ENCODE results near the gene FGF12. TPM values are rescaled to one million over a fixed set of nuclear protein-coding genes. Genes with fewer than 3 reads are reported as not detected.

The FGF12 gene
- polyA plus RNA-seq, 3 donors = not detected

DNA sequence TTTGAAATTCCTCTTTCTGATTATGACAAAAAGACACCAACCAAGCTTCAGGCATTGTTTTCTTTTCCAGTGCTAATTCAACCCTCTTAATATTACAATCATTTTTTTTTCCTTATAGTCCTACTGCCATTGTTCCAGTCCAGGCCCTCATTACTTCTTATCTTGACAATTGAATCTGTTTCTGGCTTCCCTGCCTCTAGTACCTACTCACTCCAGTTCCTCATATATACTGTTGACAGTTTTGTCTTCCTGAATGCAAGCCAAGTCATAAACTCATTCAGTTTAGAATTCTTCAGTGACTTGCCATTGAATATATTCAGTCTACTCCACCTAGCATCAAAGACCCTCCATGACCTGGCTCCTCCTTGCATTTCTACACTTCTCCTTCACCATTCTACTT, 507.4 kb downstream of the FGF12 start:
- TF ChIP-seq, protein P1, sequence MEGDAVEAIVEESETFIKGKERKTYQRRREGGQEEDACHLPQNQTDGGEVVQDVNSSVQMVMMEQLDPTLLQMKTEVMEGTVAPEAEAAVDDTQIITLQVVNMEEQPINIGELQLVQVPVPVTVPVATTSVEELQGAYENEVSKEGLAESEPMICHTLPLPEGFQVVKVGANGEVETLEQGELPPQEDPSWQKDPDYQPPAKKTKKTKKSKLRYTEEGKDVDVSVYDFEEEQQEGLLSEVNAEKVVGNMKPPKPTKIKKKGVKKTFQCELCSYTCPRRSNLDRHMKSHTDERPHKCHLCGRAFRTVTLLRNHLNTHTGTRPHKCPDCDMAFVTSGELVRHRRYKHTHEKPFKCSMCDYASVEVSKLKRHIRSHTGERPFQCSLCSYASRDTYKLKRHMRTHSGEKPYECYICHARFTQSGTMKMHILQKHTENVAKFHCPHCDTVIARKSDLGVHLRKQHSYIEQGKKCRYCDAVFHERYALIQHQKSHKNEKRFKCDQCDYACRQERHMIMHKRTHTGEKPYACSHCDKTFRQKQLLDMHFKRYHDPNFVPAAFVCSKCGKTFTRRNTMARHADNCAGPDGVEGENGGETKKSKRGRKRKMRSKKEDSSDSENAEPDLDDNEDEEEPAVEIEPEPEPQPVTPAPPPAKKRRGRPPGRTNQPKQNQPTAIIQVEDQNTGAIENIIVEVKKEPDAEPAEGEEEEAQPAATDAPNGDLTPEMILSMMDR (IDR thresholded peaks at IDR 0.05) = no peak
- Histone ChIP-seq H3K4me1 (ENCODE audit: control insufficient read depth in 1 of 2, insufficient read depth in 2 of 2, low read length in 2 of 2) (no peaks in the 10 kb centered on the region), H3K79me2 (ENCODE audit: insufficient read depth, low read length) (no peaks in the 10 kb centered on the region), H3K4me3 (replicated peaks in 1 of 3; ENCODE audit: low read depth in 2 of 3, low read length in 3 of 3) (no peak overlapping the region), H3K27me3 (ENCODE audit: control insufficient read depth in 2 of 2, insufficient read depth in 2 of 2, low read length in 2 of 2) (no peaks in the 10 kb centered on the region), H3K4me2 (replicated peaks; ENCODE audit: extremely low read depth, low read length, poor library complexity, severe bottlenecking) (no peak overlapping the region), H3K36me3 (replicated peaks in 1 of 2; ENCODE audit: control insufficient read depth in 1 of 2, insufficient read depth in 2 of 2, low read length in 2 of 2) (no peaks in the 10 kb centered on the region), H3K9ac (ENCODE audit: insufficient read depth, low read length, poor library complexity, severe bottlenecking) (no peak overlapping the region), H2AFZ (ENCODE audit: insufficient read depth, low read depth, low read length, poor library complexity, severe bottlenecking) (no peak overlapping the region), H3K27ac (ENCODE audit: low read depth in 1 of 2, low read length in 2 of 2) (no peak overlapping the region), H3K9me3 (replicated peaks in 1 of 2; ENCODE audit: control insufficient read depth in 1 of 2, insufficient read depth in 1 of 2, low read length in 2 of 2) (no peaks in the 10 kb centered on the region), H4K20me1 (ENCODE audit: insufficient read depth, low read length) (no peaks in the 10 kb centered on the region)
- Mint-ChIP-seq H3K4me1 (no peaks in the 10 kb centered on the region), H3K4me3 (no peak overlapping the region), H3K9me3 (peaks cover 0 to 5% (median 0%) of the 10 kb centered on the region in 7 donors), H3K27me3 (ENCODE audit: low read depth in 3 of 3) (no peaks in the 10 kb centered on the region), H3K27ac (no peak overlapping the region), H3K36me3 (no peaks in the 10 kb centered on the region)
- no peak for DNase-seq
- intact Hi-C loops (cut with micrococcal nuclease) = no loop called here

DNA sequence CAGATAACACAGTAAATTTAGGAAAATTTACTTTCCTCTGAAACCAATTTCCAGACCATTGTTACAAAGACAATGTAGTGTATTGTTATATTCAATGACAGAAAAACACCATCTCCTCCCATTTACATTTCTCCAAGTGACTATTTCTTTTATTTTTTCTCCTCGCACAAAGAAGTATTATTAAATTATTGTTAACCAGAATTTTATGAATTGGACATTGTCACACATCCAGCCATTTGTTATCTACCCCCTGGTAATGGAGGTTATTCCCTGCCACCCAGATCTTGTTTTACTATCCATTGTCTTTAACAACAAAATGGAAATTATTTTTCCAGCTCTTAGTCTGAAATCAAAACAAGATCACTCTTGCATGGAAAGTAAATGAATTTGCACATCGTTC, 511.3 kb downstream of the FGF12 start:
- Histone ChIP-seq H3K4me2 (replicated peaks; ENCODE audit: extremely low read depth, low read length, poor library complexity, severe bottlenecking) (no peak overlapping the region), H2AFZ (ENCODE audit: insufficient read depth, low read depth, low read length, poor library complexity, severe bottlenecking) (no peak overlapping the region), H3K27ac (ENCODE audit: low read depth in 1 of 2, low read length in 2 of 2) (no peak overlapping the region), H3K9me3 (replicated peaks in 1 of 2; ENCODE audit: control insufficient read depth in 1 of 2, insufficient read depth in 1 of 2, low read length in 2 of 2) (no peaks in the 10 kb centered on the region), H3K4me3 (replicated peaks in 1 of 3; ENCODE audit: low read depth in 2 of 3, low read length in 3 of 3) (no peak overlapping the region), H3K4me1 (ENCODE audit: control insufficient read depth in 1 of 2, insufficient read depth in 2 of 2, low read length in 2 of 2) (no peaks in the 10 kb centered on the region), H3K36me3 (replicated peaks in 1 of 2; ENCODE audit: control insufficient read depth in 1 of 2, insufficient read depth in 2 of 2, low read length in 2 of 2) (no peaks in the 10 kb centered on the region), H3K27me3 (ENCODE audit: control insufficient read depth in 2 of 2, insufficient read depth in 2 of 2, low read length in 2 of 2) (no peaks in the 10 kb centered on the region), H3K79me2 (ENCODE audit: insufficient read depth, low read length) (no peaks in the 10 kb centered on the region), H4K20me1 (ENCODE audit: insufficient read depth, low read length) (no peaks in the 10 kb centered on the region), H3K9ac (ENCODE audit: insufficient read depth, low read length, poor library complexity, severe bottlenecking) (no peak overlapping the region)
- intact Hi-C loops (cut with micrococcal nuclease) = no loop called here
- Mint-ChIP-seq H3K4me3 (no peak overlapping the region), H3K4me1 (no peaks in the 10 kb centered on the region), H3K27me3 (ENCODE audit: low read depth in 3 of 3) (peaks cover 0 to 1% (median 0%) of the 10 kb centered on the region in 3 donors), H3K36me3 (no peaks in the 10 kb centered on the region), H3K9me3 (peaks cover 0 to 5% (median 0%) of the 10 kb centered on the region in 7 donors), H3K27ac (no peak overlapping the region)
- WGBS (ENCODE audit: insufficient coverage) = no CpG with 5 or more reads among the region's 2 CpGs
- DNase-seq = no peak
- TF ChIP-seq, protein P1 (IDR thresholded peaks at IDR 0.05) = no peak

Data from CD14-positive monocyte (primary cell).